Breast epithelium (tissue), 3 donors: ENCODE data around the gene RALGDS.

Experiments
- CTCF ChIP-seq, 3 donors: fragments of 450-650 bp; IDR thresholded peaks; one replicate each; pipeline ENCODE4 v1.5.1; 2016 to 2017; ENCODE audit warnings: antibody characterized with exemption in 3 of 3, mild to moderate bottlenecking in 3 of 3, moderate library complexity in 3 of 3
- POLR2A ChIP-seq: fragments of 450-650 bp; IDR thresholded peaks from one replicate; pipeline ENCODE4 v1.6.1; 2016; ENCODE audit warnings: antibody characterized with exemption, mild to moderate bottlenecking, moderate library complexity

- TF ChIP-seq CTCF (IDR thresholded peaks at IDR 0.05) (no peak), POLR2A (no peak)
Measured at GRCh38 chr9:133167769-133168168, 46.7 kb upstream of the RALGDS start.
